ENCODE data around the gene ZDHHC9. TPM values are rescaled to one million over a fixed set of nuclear protein-coding genes. Genes with fewer than 3 reads are reported as not detected.
A peak's percentile ranks its signal among the peaks of the same experiment; 100 is the strongest.

ZDHHC9 gene
- total RNA-seq, 2 donors from 2014 or later, result 12.7 to 12.9 TPM

DNA sequence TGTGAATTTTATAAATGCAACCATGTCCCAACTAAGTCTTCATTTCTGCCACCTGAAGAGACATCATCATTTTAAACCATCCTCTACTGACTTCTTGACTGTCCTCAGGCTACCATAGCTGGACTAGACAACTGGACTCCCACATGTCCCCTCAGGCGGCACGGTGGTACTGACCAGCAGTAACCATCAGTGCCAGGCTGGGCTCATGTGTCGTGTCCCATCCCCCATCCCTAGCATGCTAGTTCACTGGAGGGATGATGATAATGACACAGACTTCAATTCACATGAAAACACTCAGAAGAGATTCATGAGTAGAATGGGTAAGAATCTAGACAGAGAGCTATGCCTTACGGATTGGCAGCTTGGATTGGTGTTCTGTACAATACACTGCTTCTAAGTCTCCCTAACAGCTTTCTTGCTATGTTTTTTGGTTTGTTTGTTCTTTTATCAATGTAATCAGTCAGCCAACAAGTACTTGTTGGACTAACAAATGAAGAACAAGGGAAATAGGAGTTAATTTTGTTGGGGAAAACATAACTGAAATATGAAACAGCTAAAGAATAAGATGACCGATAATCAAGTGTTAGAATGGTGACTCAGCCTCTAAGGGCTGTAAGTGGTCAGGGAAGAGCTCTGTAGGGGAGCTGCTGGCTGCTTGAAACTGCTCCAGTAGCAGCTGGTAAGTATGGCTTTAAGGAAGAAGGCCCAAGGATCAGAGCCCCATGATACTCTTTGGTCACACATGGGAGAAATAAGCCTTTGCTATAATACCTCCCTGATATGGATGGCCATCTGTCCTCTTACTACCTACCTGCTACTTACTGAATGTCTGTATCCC lies 10.3 kb downstream of the ZDHHC9 start:
- Histone ChIP-seq H3K27me3 (no peaks in the 10 kb centered on the region), H3K4me3 (no peak overlapping the region), H3K9me3 (no peaks in the 10 kb centered on the region), H3K4me1 (no peaks in the 10 kb centered on the region), H3K27ac (no peak overlapping the region), H3K36me3 (replicated peaks in 1 of 2; ENCODE audit: insufficient read depth in 1 of 2, low read depth in 2 of 2) (no peaks in the 10 kb centered on the region)
- TF ChIP-seq POLR2A (IDR thresholded peaks at IDR 0.05), result no peak
- TF ChIP-seq CTCF (IDR thresholded peaks at IDR 0.05), result no peak
- WGBS, 2 donors, result 86 to 93% methylated on average over 5 of the region's 5 CpGs
- no peak for DNase-seq
- intact Hi-C loops (cut with DNase I), result no loop called here
- no peak for ATAC-seq

GRCh38 chrX:129831091-129831885 lies 12.4 kb downstream of the ZDHHC9 start:
- Histone ChIP-seq H3K27me3 (no peaks in the 10 kb centered on the region), H3K36me3 (replicated peaks in 1 of 2; ENCODE audit: insufficient read depth in 1 of 2, low read depth in 2 of 2) (no peaks in the 10 kb centered on the region), H3K27ac (no peak overlapping the region), H3K9me3 (no peaks in the 10 kb centered on the region), H3K4me1 (no peaks in the 10 kb centered on the region), H3K4me3 (no peak overlapping the region)
- no peak for DNase-seq
- TF ChIP-seq CTCF (IDR thresholded peaks at IDR 0.05) (no peak), POLR2A (IDR thresholded peaks at IDR 0.05) (no peak)
- ATAC-seq, result no peak
- 78% methylated on average over 4 to 8 of the region's 8 CpGs for WGBS, 2 donors
- intact Hi-C loops (cut with DNase I), result no loop called here

- intact Hi-C loops (cut with DNase I), result no loop called here
- TF ChIP-seq POLR2A (IDR thresholded peaks at IDR 0.05), result no peak
- TF ChIP-seq CTCF (IDR thresholded peaks at IDR 0.05), result no peak
Measured at GRCh38 chrX:129830494-129830893, 13.2 kb downstream of the ZDHHC9 start.

GRCh38 chrX:129825746-129826505 lies 17.8 kb downstream of the ZDHHC9 start:
- Histone ChIP-seq H3K27me3 (no peaks in the 10 kb centered on the region), H3K27ac (no peak overlapping the region), H3K4me1 (no peaks in the 10 kb centered on the region), H3K36me3 (replicated peaks in 1 of 2; ENCODE audit: insufficient read depth in 1 of 2, low read depth in 2 of 2) (no peaks in the 10 kb centered on the region), H3K9me3 (no peaks in the 10 kb centered on the region), H3K4me3 (no peak overlapping the region)
- no peak for TF ChIP-seq POLR2A (IDR thresholded peaks at IDR 0.05)
- no peak for TF ChIP-seq CTCF (IDR thresholded peaks at IDR 0.05)
- 64 to 73% methylated on average over 4 of the region's 4 CpGs for WGBS, 2 donors
- ATAC-seq, result no peak
- DNase-seq, result peak in 1 of 4 donors; percentile 37
- intact Hi-C loops (cut with DNase I), result no loop called here

More at GRCh38 chrX:129830494-129830893, 13.2 kb downstream of the ZDHHC9 start:
- Histone ChIP-seq H3K4me3 (no peak overlapping the region), H3K27ac (no peak overlapping the region), H3K9me3 (no peaks in the 10 kb centered on the region), H3K36me3 (replicated peaks in 1 of 2; ENCODE audit: insufficient read depth in 1 of 2, low read depth in 2 of 2) (no peaks in the 10 kb centered on the region), H3K27me3 (no peaks in the 10 kb centered on the region), H3K4me1 (no peaks in the 10 kb centered on the region)
- no peak for DNase-seq
- ATAC-seq, result no peak
- WGBS, 2 donors, result 53 to 69% methylated on average over 3 to 4 of the region's 4 CpGs

Measured in body of pancreas (tissue), 4 donors.